Astrocyte (in vitro differentiated cells and primary cell): Measurements from ENCODE around the gene CDK5R1. TPM values are rescaled to one million over a fixed set of nuclear protein-coding genes. Genes with fewer than 3 reads are reported as not detected.

Experiments used
- DNase-seq: peaks from one replicate; pipeline ENCODE4 v3.0.0-alpha.2; 2010; ENCODE audit warnings: low read depth
- FAIRE-seq: peaks from 2 replicates; lab custom pipeline; 2011; peaks lifted over from hg19 to GRCh38; lab: Jason Lieb, UNC
- H2AFZ ChIP-seq: 2 replicates; pipeline ENCODE4 v1.6.0; 2012; ENCODE audit warnings: low read depth, low read length, inconsistent platforms
- H3K27ac ChIP-seq: 2 replicates; pipeline ENCODE4 v1.5.1; 2011; ENCODE audit warnings: low read depth, low read length, inconsistent platforms
- H3K27me3 ChIP-seq: 2 replicates; pipeline ENCODE4 v1.6.0; 2011; ENCODE audit warnings: low read length, inconsistent platforms; ENCODE audit not compliant: insufficient read depth
- H3K36me3 ChIP-seq: 2 replicates; pipeline ENCODE4 v1.5.1; 2011; ENCODE audit warnings: low read length, inconsistent platforms; ENCODE audit not compliant: insufficient read depth
- H3K4me1 ChIP-seq: 2 replicates; pipeline ENCODE4 v1.5.1; 2011; ENCODE audit warnings: low read length, inconsistent platforms; ENCODE audit not compliant: insufficient read depth
- H3K4me2 ChIP-seq: 2 replicates; pipeline ENCODE4 v1.6.0; 2012; ENCODE audit warnings: low read length, inconsistent platforms
- H3K4me3 ChIP-seq: 2 replicates; pipeline ENCODE4 v1.5.1; 2011; ENCODE audit warnings: low read depth, mild to moderate bottlenecking, low read length, inconsistent platforms; ENCODE audit not compliant: insufficient read depth
- H3K79me2 ChIP-seq: 2 replicates; pipeline ENCODE4 v1.6.0; 2012; ENCODE audit warnings: mild to moderate bottlenecking, low read length, inconsistent platforms; ENCODE audit not compliant: insufficient read depth
- H3K9ac ChIP-seq: 2 replicates; pipeline ENCODE4 v1.6.0; 2012; ENCODE audit warnings: mild to moderate bottlenecking, low read length, inconsistent platforms
- H3K9me3 ChIP-seq: 2 replicates; pipeline ENCODE4 v1.5.1; 2012; ENCODE audit warnings: low read depth, mild to moderate bottlenecking, low read length, inconsistent platforms; ENCODE audit not compliant: insufficient read depth
- H4K20me1 ChIP-seq: 2 replicates; pipeline ENCODE4 v1.6.0; 2012; ENCODE audit warnings: low read length, inconsistent platforms; ENCODE audit not compliant: insufficient read depth
- H3K27ac Mint-ChIP-seq: one replicate; pipeline ENCODE4 v1.8.0; 2021; ENCODE audit warnings: mild to moderate bottlenecking, mixed read lengths; ENCODE audit not compliant: unreplicated experiment
- H3K27me3 Mint-ChIP-seq: one replicate; pipeline ENCODE4 v1.8.0; 2021; ENCODE audit warnings: low read depth, mixed read lengths; ENCODE audit not compliant: unreplicated experiment
- H3K36me3 Mint-ChIP-seq: one replicate; pipeline ENCODE4 v1.8.0; 2021; ENCODE audit warnings: low read depth, mixed read lengths; ENCODE audit not compliant: unreplicated experiment
- H3K4me1 Mint-ChIP-seq: one replicate; pipeline ENCODE4 v1.8.0; 2021; ENCODE audit warnings: low read depth, mixed read lengths; ENCODE audit not compliant: unreplicated experiment
- H3K4me3 Mint-ChIP-seq: one replicate; pipeline ENCODE4 v1.8.0; 2021; ENCODE audit warnings: mild to moderate bottlenecking, moderate library complexity, mixed read lengths; ENCODE audit not compliant: unreplicated experiment
- H3K9me3 Mint-ChIP-seq: one replicate; pipeline ENCODE4 v1.8.0; 2021; ENCODE audit warnings: mild to moderate bottlenecking, mixed read lengths; ENCODE audit not compliant: unreplicated experiment
- EZH2 ChIP-seq: IDR thresholded peaks from 2 replicates; pipeline ENCODE4 v1.6.1; 2012; ENCODE audit warnings: mild to moderate bottlenecking, low read length, inconsistent platforms; ENCODE audit not compliant: insufficient read depth
- total RNA-seq: library from RNA; stranded (reverse); gene quantifications from 2 replicates; pipeline ENCODE4 v1.2.1, GENCODE V29; 2021
- TF ChIP-seq, protein P1 (sequence below): IDR thresholded peaks from 2 replicates; pipeline ENCODE4 v1.5.1; 2011; ENCODE audit warnings: low read depth, mild to moderate bottlenecking, inconsistent platforms, low read length, moderate library complexity; ENCODE audit not compliant: insufficient read depth

The CDK5R1 gene
- total RNA-seq, 1 donor from 2014 or later, result 7.6 TPM

DNA sequence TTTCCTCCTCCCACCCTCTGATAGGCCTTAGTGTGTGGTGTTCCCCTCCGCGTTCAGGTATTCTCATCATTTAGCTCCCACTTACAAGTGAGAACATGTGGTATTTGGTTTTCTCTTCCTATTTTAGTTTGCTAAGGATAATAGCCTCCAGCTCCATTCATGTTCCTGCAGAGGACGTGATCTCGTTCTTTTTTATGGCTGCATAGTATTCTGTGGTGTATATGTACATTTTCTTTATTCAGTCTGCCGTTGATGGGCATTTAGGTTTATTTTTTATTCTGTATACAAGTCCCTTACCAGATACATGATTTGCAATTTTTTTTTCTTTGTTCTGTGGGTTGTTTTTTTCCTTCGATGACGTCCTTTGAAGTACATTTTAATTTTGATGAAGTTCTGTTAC, 18.8 kb upstream of the CDK5R1 start:
- H3K79me2 ChIP-seq, result peaks cover 50% of the 10 kb centered on the region
- H3K36me3 Mint-ChIP-seq, result peaks cover 18% of the 10 kb centered on the region

GRCh38 chr17:32470405-32471167, 16.2 kb upstream of the CDK5R1 start:
- Histone ChIP-seq H3K79me2 (peaks cover 36% of the 10 kb centered on the region), H3K27me3 (no peaks in the 10 kb centered on the region), H2AFZ (no peak overlapping the region), H3K4me3 (no peak overlapping the region), H3K9me3 (no peaks in the 10 kb centered on the region), H3K9ac (no peak overlapping the region), H4K20me1 (peaks cover 70% of the 10 kb centered on the region), H3K36me3 (peaks cover 64% of the 10 kb centered on the region), H3K27ac (no peak overlapping the region), H3K4me2 (no peak overlapping the region), H3K4me1 (no peaks in the 10 kb centered on the region)
- H3K4me3 Mint-ChIP-seq, result no peak overlapping the region
- DNase-seq (no peak), FAIRE-seq (no peak)
- TF ChIP-seq, protein P1, sequence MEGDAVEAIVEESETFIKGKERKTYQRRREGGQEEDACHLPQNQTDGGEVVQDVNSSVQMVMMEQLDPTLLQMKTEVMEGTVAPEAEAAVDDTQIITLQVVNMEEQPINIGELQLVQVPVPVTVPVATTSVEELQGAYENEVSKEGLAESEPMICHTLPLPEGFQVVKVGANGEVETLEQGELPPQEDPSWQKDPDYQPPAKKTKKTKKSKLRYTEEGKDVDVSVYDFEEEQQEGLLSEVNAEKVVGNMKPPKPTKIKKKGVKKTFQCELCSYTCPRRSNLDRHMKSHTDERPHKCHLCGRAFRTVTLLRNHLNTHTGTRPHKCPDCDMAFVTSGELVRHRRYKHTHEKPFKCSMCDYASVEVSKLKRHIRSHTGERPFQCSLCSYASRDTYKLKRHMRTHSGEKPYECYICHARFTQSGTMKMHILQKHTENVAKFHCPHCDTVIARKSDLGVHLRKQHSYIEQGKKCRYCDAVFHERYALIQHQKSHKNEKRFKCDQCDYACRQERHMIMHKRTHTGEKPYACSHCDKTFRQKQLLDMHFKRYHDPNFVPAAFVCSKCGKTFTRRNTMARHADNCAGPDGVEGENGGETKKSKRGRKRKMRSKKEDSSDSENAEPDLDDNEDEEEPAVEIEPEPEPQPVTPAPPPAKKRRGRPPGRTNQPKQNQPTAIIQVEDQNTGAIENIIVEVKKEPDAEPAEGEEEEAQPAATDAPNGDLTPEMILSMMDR, result no peak
- TF ChIP-seq EZH2, result no peak
- H3K27me3 Mint-ChIP-seq, result no peaks in the 10 kb centered on the region
- H3K27ac Mint-ChIP-seq, result no peak overlapping the region
- H3K4me1 Mint-ChIP-seq, result peaks cover 5% of the 10 kb centered on the region
- no peaks in the 10 kb centered on the region for H3K9me3 Mint-ChIP-seq
- H3K36me3 Mint-ChIP-seq, result peaks cover 23% of the 10 kb centered on the region

More for the DNA sequence above, 18.8 kb upstream of the CDK5R1 start:
- no peaks in the 10 kb centered on the region for H3K27me3 Mint-ChIP-seq
- H4K20me1 ChIP-seq, result peaks cover 71% of the 10 kb centered on the region
- no peaks in the 10 kb centered on the region for H3K9me3 ChIP-seq
- FAIRE-seq (no peak), DNase-seq (no peak)
- H3K4me1 ChIP-seq, result no peaks in the 10 kb centered on the region
- no peak overlapping the region for H2AFZ ChIP-seq
- no peak overlapping the region for H3K27ac Mint-ChIP-seq
- TF ChIP-seq, protein P1, result no peak
- no peak for TF ChIP-seq EZH2
- no peak overlapping the region for H3K9ac ChIP-seq
- H3K27ac ChIP-seq, result no peak overlapping the region
- H3K4me2 ChIP-seq, result no peak overlapping the region
- H3K27me3 ChIP-seq, result no peaks in the 10 kb centered on the region
- peaks cover 61% of the 10 kb centered on the region for H3K36me3 ChIP-seq
- H3K4me1 Mint-ChIP-seq, result peaks cover 5% of the 10 kb centered on the region
- H3K4me3 ChIP-seq, result no peak overlapping the region
- no peak overlapping the region for H3K4me3 Mint-ChIP-seq
- no peaks in the 10 kb centered on the region for H3K9me3 Mint-ChIP-seq

- Histone ChIP-seq H3K27me3 (no peaks in the 10 kb centered on the region), H3K9me3 (no peaks in the 10 kb centered on the region), H4K20me1 (peaks cover 77% of the 10 kb centered on the region), H3K4me1 (no peaks in the 10 kb centered on the region), H3K36me3 (peaks cover 75% of the 10 kb centered on the region), H3K4me2 (no peak overlapping the region), H2AFZ (no peak overlapping the region), H3K27ac (no peak overlapping the region), H3K9ac (no peak overlapping the region), H3K79me2 (peaks cover 36% of the 10 kb centered on the region), H3K4me3 (no peak overlapping the region)
- FAIRE-seq (no peak), DNase-seq (no peak)
- H3K4me3 Mint-ChIP-seq, result no peak overlapping the region
- TF ChIP-seq EZH2, result no peak
- TF ChIP-seq, protein P1, result no peak
- H3K27ac Mint-ChIP-seq, result no peak overlapping the region
- no peaks in the 10 kb centered on the region for H3K9me3 Mint-ChIP-seq
- H3K36me3 Mint-ChIP-seq, result peaks cover 24% of the 10 kb centered on the region
- no peaks in the 10 kb centered on the region for H3K27me3 Mint-ChIP-seq
- peaks cover 5% of the 10 kb centered on the region for H3K4me1 Mint-ChIP-seq
These were observed 15.1 kb upstream of the CDK5R1 start for GRCh38 chr17:32471652-32472051.
